Urinary bladder (tissue), 4 donors: ENCODE results near the gene CHCHD1. TPM values are rescaled to one million over a fixed set of nuclear protein-coding genes. Genes with fewer than 3 reads are reported as not detected.
"Not testable (repeated sequence)": the region's sequence is repeated elsewhere in the genome, so short reads cannot be mapped to it uniquely, and the experiment has no call there.

Experiments
- DNase-seq: peaks from one replicate; pipeline ENCODE4 v3.0.0-alpha.2; 2015; ENCODE audit errors: extremely low spot score
- H3K27ac ChIP-seq: one replicate; pipeline ENCODE4 v1.5.1; 2013; ENCODE audit warnings: low read depth, mild to moderate bottlenecking, moderate library complexity
- H3K36me3 ChIP-seq: one replicate; pipeline ENCODE4 v1.6.1; 2013; ENCODE audit warnings: mild to moderate bottlenecking, moderate library complexity; ENCODE audit not compliant: insufficient read depth
- H3K4me1 ChIP-seq: one replicate; pipeline ENCODE4 v1.6.1; 2013; ENCODE audit warnings: mild to moderate bottlenecking, moderate library complexity; ENCODE audit not compliant: insufficient read depth
- H3K4me3 ChIP-seq: one replicate; pipeline ENCODE4 v1.5.1; 2013; ENCODE audit warnings: low read depth, low read length
- WGBS: extraction: QIAGEN DNeasy Blood & Tissue Kit; methylation state at CpG from one replicate; pipeline ENCODE4 v1.1.7; 2013; 5-methylcytosine and 5-hydroxymethylcytosine counted together
- polyA plus RNA-seq: library from polyadenylated mRNA; stranded (reverse); fragments of 200-250 nt; gene quantifications from one replicate; pipeline ENCODE4 v1.2.3, GENCODE V29; 2013
- total RNA-seq: library from RNA; depleted of rRNA; stranded (reverse); fragments of >200 nt; gene quantifications from one replicate; pipeline ENCODE4 v1.2.3, GENCODE V29; 2014
- donor health status: healthy with polysubstance abuse.
- donor health status: healthy.

CHCHD1 gene
- total RNA-seq (17.0 TPM), polyA plus RNA-seq (46.9 TPM)

- peak within 1 kb of the TSS; percentile 77 for H3K4me3 ChIP-seq
- peaks cover 2% of the 10 kb centered on the region for H3K36me3 ChIP-seq
- no peaks in the 10 kb centered on the region for H3K4me1 ChIP-seq
- under 1% methylated on average over 57 of the region's 57 CpGs for WGBS
- peak within 1 kb of the TSS; percentile 87 for H3K27ac ChIP-seq
- peak; percentile 80 for DNase-seq
Measured at GRCh38 chr10:73781879-73782748, at the start of gene CHCHD1. TSS of gene CHCHD1 (plus strand) at chr10:73782048. CDS start at chr10:73782076, 28 bp downstream.

GRCh38 chr10:73732426-73732825, 49.4 kb upstream of the CHCHD1 start:
- WGBS = 95% methylated on average over 20 of the region's 20 CpGs
- DNase-seq = no peak
- H3K4me3 ChIP-seq = no peak overlapping the region
- peaks cover 3% of the 10 kb centered on the region for H3K36me3 ChIP-seq
- no peak overlapping the region for H3K27ac ChIP-seq
- peaks cover 2% of the 10 kb centered on the region for H3K4me1 ChIP-seq

GRCh38 chr10:73732931-73733623, 48.8 kb upstream of the CHCHD1 start:
- WGBS = 75% methylated on average over 84 of the region's 84 CpGs
- no peak for DNase-seq
- Histone ChIP-seq H3K27ac (no peak overlapping the region), H3K36me3 (peaks cover 3% of the 10 kb centered on the region), H3K4me3 (no peak overlapping the region), H3K4me1 (peaks cover 2% of the 10 kb centered on the region)

- 88% methylated on average over 16 of the region's 16 CpGs for WGBS
- no peak for DNase-seq
- no peak overlapping the region for H3K27ac ChIP-seq
- H3K36me3 ChIP-seq = peaks cover 3% of the 10 kb centered on the region
- H3K4me3 ChIP-seq = no peak overlapping the region
- H3K4me1 ChIP-seq = peaks cover 2% of the 10 kb centered on the region
Measured at GRCh38 chr10:73734028-73734720, 47.7 kb upstream of the CHCHD1 start.

GRCh38 chr10:73734796-73735305, 47.0 kb upstream of the CHCHD1 start:
- 84% methylated on average over 5 of the region's 5 CpGs for WGBS
- Histone ChIP-seq H3K36me3 (peaks cover 3% of the 10 kb centered on the region), H3K4me1 (peaks cover 2% of the 10 kb centered on the region), H3K27ac (no peak overlapping the region), H3K4me3 (no peak overlapping the region)
- DNase-seq = no peak

- DNase-seq, H3K27ac ChIP-seq, H3K4me3 ChIP-seq, H3K4me1 ChIP-seq, H3K36me3 ChIP-seq: not testable (repeated sequence)
- WGBS = 94% methylated on average over 18 of the region's 18 CpGs
Measured at GRCh38 chr10:73740501-73741254, 41.2 kb upstream of the CHCHD1 start.

GRCh38 chr10:73742454-73742734, 39.5 kb upstream of the CHCHD1 start:
- DNase-seq = no peak
- Histone ChIP-seq H3K36me3 (no peaks in the 10 kb centered on the region), H3K4me3 (no peak overlapping the region), H3K4me1 (peaks cover 1% of the 10 kb centered on the region), H3K27ac (no peak overlapping the region)
- 91% methylated on average over 5 of the region's 5 CpGs for WGBS

- Histone ChIP-seq H3K27ac (peak overlapping the region; percentile 93), H3K36me3 (no peaks in the 10 kb centered on the region), H3K4me1 (peaks cover 1% of the 10 kb centered on the region), H3K4me3 (peak overlapping the region; percentile 74)
- peak; percentile 6 for DNase-seq
- 39% methylated on average over 6 of the region's 6 CpGs for WGBS
Measured at GRCh38 chr10:73743327-73743904, 38.4 kb upstream of the CHCHD1 start.

- Histone ChIP-seq H3K36me3 (no peaks in the 10 kb centered on the region), H3K4me3 (peak within 1 kb of the TSS; percentile 74), H3K4me1 (peaks cover 1% of the 10 kb centered on the region), H3K27ac (peak within 1 kb of the TSS; percentile 94)
- DNase-seq = peak; percentile 95
- under 1% methylated on average over 36 of the region's 36 CpGs for WGBS
Measured at GRCh38 chr10:73743905-73744663, 37.8 kb upstream of the CHCHD1 start, which contains the start of gene SEC24C. TSS of gene SEC24C (plus strand) at chr10:73744372. CDS start at chr10:73746833, 2,461 bp downstream.

- H3K4me1 ChIP-seq = peaks cover 1% of the 10 kb centered on the region
- no peak for DNase-seq
- WGBS = under 1% methylated on average over 10 of the region's 10 CpGs
Measured at GRCh38 chr10:73744664-73744975, 37.2 kb upstream of the CHCHD1 start.

GRCh38 chr10:73746721-73747120, 35.1 kb upstream of the CHCHD1 start:
- Histone ChIP-seq H3K27ac (no peak overlapping the region), H3K36me3 (peaks cover 2% of the 10 kb centered on the region), H3K4me3 (no peak overlapping the region), H3K4me1 (peaks cover 1% of the 10 kb centered on the region)
- DNase-seq = no peak
- 81% methylated on average over 2 of the region's 2 CpGs for WGBS

More at GRCh38 chr10:73744664-73744975, 37.2 kb upstream of the CHCHD1 start:
- Histone ChIP-seq H3K27ac (peak overlapping the region; percentile 94), H3K36me3 (no peaks in the 10 kb centered on the region), H3K4me3 (peak overlapping the region; percentile 74)

- no peak overlapping the region for H3K4me3 ChIP-seq
- no peaks in the 10 kb centered on the region for H3K4me1 ChIP-seq
- H3K36me3 ChIP-seq = peaks cover 7% of the 10 kb centered on the region
- DNase-seq = no peak
- WGBS = 94% methylated on average over 1 of the region's 1 CpG
- H3K27ac ChIP-seq = no peak overlapping the region
Measured at GRCh38 chr10:73750819-73751218, 31.0 kb upstream of the CHCHD1 start.
